PC-3 (cell line): ENCODE data around the gene NTPCR. TPM values are rescaled to one million over a fixed set of nuclear protein-coding genes. Genes with fewer than 3 reads are reported as not detected.

ENCODE experiments used
- ATAC-seq: fragments of 200-7000 bp; cut with Tn5 transposase; 2 replicates; pipeline ENCODE4 v1.9.1; 2020; ENCODE audit warnings: mild to moderate bottlenecking, moderate library complexity
- BruUV-seq: library from RNA; stranded (reverse); fragments of 400-500 nt; replicated peaks from 2 replicates; lab custom pipeline; 2021; lab: Mats Ljungman, UMichigan
- CTCF ChIA-PET: fragments of 300-600 bp; sonication (Branson Sonifier 250); formaldehyde crosslinking; loops from one replicate; lab custom pipeline; 2022; ENCODE audit warnings: antibody characterized with exemption; lab: Charles Lee
- POLR2A ChIA-PET: fragments of 300-600 bp; sonication (Branson Sonifier 250); formaldehyde crosslinking; loops from one replicate; lab custom pipeline; 2022; ENCODE audit warnings: antibody characterized with exemption; ENCODE audit not compliant: unreplicated experiment; lab: Charles Lee
- DNase-seq: peaks from one replicate; pipeline ENCODE4 v3.0.0-alpha.2; 2015
- H2AFZ ChIP-seq: fragments of 300-600 bp; sonication (generic); 2 replicates; pipeline ENCODE4 v1.6.0; 2016; ENCODE audit warnings: antibody characterized with exemption, low read length
- H3F3A ChIP-seq: fragments of 300-600 bp; sonication (generic); one replicate; pipeline ENCODE4 v1.6.0; 2017; ENCODE audit warnings: antibody characterized with exemption, low read length, control low read depth, mild to moderate bottlenecking; ENCODE audit not compliant: unreplicated experiment
- H3K27ac ChIP-seq: fragments of 300-600 bp; sonication (generic); 2 replicates; pipeline ENCODE4 v1.5.1; 2016; ENCODE audit warnings: mild to moderate bottlenecking, low read length
- H3K27me3 ChIP-seq: fragments of 300-600 bp; sonication (generic); 2 replicates; pipeline ENCODE4 v1.6.1; 2016; ENCODE audit warnings: low read length, mixed read lengths
- H3K36me3 ChIP-seq: fragments of 300-600 bp; sonication (generic); 2 replicates; pipeline ENCODE4 v1.6.1; 2016; ENCODE audit warnings: low read depth, mixed run types, low read length, mixed read lengths
- H3K4me1 ChIP-seq: fragments of 300-600 bp; sonication (generic); 2 replicates; pipeline ENCODE4 v1.5.1; 2016; ENCODE audit warnings: low read length; ENCODE audit not compliant: insufficient read depth
- H3K4me2 ChIP-seq: fragments of 300-600 bp; sonication (generic); 2 replicates; pipeline ENCODE4 v1.6.0; 2016; ENCODE audit warnings: low read length
- H3K4me3 ChIP-seq: fragments of 300-600 bp; sonication (generic); 2 replicates; pipeline ENCODE4 v1.5.1; 2016; ENCODE audit warnings: mild to moderate bottlenecking, low read length, mixed read lengths
- H3K79me2 ChIP-seq: fragments of 300-600 bp; sonication (generic); 2 replicates; pipeline ENCODE4 v1.6.1; 2017; ENCODE audit warnings: low read length, mixed read lengths
- H3K9ac ChIP-seq: fragments of 300-600 bp; sonication (generic); 2 replicates; pipeline ENCODE4 v1.6.0; 2016; ENCODE audit warnings: mild to moderate bottlenecking, low read length
- H3K9me2 ChIP-seq: fragments of 300-600 bp; sonication (generic); replicated peaks from 2 replicates; pipeline ENCODE4 v1.6.1; 2016; ENCODE audit warnings: mixed run types, low read length, mixed read lengths
- H3K9me3 ChIP-seq: fragments of 300-600 bp; sonication (generic); 2 replicates; pipeline ENCODE4 v1.6.1; 2016; ENCODE audit warnings: low read length, mixed read lengths
- H4K20me1 ChIP-seq: fragments of 300-600 bp; sonication (generic); 2 replicates; pipeline ENCODE4 v1.6.1; 2016; ENCODE audit warnings: low read length, mixed read lengths
- EZH2 ChIP-seq: fragments of 300-600 bp; sonication (generic); IDR thresholded peaks from one replicate; pipeline ENCODE4 v1.6.1; 2017; ENCODE audit warnings: antibody characterized with exemption, mild to moderate bottlenecking, low read length; ENCODE audit not compliant: unreplicated experiment
- EZH2phosphoT487 ChIP-seq: fragments of 300-600 bp; sonication (generic); IDR thresholded peaks from 2 replicates; pipeline ENCODE4 v1.6.1; 2018; ENCODE audit warnings: mild to moderate bottlenecking, antibody characterized with exemption, low read length, borderline replicate concordance
- intact Hi-C: fragments of 100-400 bp; cut with micrococcal nuclease; formaldehyde crosslinking; loops from 2 replicates; pipeline ENCODE4 v1.9.0; 2023
- total RNA-seq: library from RNA; depleted of rRNA; stranded (reverse); fragments of >200 nt; gene quantifications from 2 replicates; pipeline ENCODE4 v1.2.3, GENCODE V29; 2014; rRNA removed
- TF ChIP-seq, protein P1 (sequence below): fragments of 300-600 bp; sonication (generic); conservative IDR thresholded peaks from 2 replicates; pipeline ENCODE4 v1.5.1; 2017; ENCODE audit warnings: antibody characterized with exemption, low read depth, mild to moderate bottlenecking, low read length

Gene NTPCR
- total RNA-seq, 1 experiment from 2014 or later = 43.1 TPM

DNA sequence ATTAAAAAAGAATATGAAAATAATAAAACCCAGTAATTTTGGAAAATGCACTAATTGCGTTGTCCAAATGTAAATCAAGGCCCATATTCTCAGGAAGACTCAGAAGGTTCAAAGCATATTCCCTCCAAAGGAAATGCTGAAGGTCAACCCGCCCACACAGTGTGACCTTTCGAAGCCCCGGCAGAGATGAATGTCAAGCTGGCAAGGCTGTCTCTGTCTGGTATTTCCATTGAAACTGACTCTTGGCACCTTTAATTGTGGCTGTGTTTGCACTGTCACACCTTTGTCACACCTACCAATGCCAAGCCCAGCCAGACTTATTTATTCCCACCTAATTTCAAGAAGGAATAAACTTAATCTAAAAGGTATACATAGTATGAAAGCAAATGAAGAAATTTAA lies 82.5 kb downstream of the NTPCR start:
- ATAC-seq = no peak
- POLR2A ChIA-PET = no interaction called here
- no peaks in the 10 kb centered on the region for H3F3A ChIP-seq

DNA sequence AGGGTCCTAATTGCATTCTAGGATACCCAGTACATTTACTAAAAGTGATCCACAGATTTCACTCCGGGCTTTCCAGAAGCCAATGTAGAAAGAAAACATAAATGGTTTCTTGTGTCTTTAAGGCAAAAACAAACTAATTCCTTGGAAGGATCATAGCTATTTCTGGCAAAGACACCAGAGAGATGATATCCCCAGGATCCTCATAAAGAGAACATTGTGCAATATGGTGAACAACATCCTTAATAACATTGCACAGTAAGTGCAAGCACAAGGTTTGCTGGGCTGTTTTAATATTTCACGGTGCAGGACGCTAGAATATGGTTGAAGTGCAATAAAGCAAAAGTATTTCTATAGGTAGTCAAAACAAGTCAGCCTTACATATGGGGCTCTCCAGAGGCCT lies 83.0 kb downstream of the NTPCR start:
- Histone ChIP-seq H2AFZ (no peak overlapping the region), H3K4me3 (no peak overlapping the region), H3K4me2 (no peak overlapping the region), H3K9me3 (no peaks in the 10 kb centered on the region), H3K79me2 (no peaks in the 10 kb centered on the region), H3F3A (no peaks in the 10 kb centered on the region), H3K9ac (no peak overlapping the region), H3K36me3 (no peaks in the 10 kb centered on the region), H3K4me1 (no peaks in the 10 kb centered on the region), H3K27ac (no peak overlapping the region), H3K27me3 (no peaks in the 10 kb centered on the region), H4K20me1 (no peaks in the 10 kb centered on the region), H3K9me2 (no peaks in the 10 kb centered on the region)
- ChIA-PET CTCF (no interaction called here), POLR2A (no interaction called here)
- DNase-seq (no peak), ATAC-seq (no peak)
- TF ChIP-seq EZH2 (no peak), EZH2phosphoT487 (no peak)
- TF ChIP-seq, protein P1, sequence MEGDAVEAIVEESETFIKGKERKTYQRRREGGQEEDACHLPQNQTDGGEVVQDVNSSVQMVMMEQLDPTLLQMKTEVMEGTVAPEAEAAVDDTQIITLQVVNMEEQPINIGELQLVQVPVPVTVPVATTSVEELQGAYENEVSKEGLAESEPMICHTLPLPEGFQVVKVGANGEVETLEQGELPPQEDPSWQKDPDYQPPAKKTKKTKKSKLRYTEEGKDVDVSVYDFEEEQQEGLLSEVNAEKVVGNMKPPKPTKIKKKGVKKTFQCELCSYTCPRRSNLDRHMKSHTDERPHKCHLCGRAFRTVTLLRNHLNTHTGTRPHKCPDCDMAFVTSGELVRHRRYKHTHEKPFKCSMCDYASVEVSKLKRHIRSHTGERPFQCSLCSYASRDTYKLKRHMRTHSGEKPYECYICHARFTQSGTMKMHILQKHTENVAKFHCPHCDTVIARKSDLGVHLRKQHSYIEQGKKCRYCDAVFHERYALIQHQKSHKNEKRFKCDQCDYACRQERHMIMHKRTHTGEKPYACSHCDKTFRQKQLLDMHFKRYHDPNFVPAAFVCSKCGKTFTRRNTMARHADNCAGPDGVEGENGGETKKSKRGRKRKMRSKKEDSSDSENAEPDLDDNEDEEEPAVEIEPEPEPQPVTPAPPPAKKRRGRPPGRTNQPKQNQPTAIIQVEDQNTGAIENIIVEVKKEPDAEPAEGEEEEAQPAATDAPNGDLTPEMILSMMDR = no peak
- BruUV-seq = no TSS peak
- intact Hi-C loops = no loop called here

More for the DNA sequence above, 82.5 kb downstream of the NTPCR start:
- BruUV-seq = no TSS peak
- H3K4me3 ChIP-seq = no peak overlapping the region
- intact Hi-C loops = no loop called here
- no peaks in the 10 kb centered on the region for H4K20me1 ChIP-seq
- DNase-seq = no peak
- no peak overlapping the region for H3K27ac ChIP-seq
- H3K27me3 ChIP-seq = no peaks in the 10 kb centered on the region
- H3K9me3 ChIP-seq = no peaks in the 10 kb centered on the region
- no peaks in the 10 kb centered on the region for H3K36me3 ChIP-seq
- H2AFZ ChIP-seq = no peak overlapping the region
- no peaks in the 10 kb centered on the region for H3K4me1 ChIP-seq
- no peak overlapping the region for H3K4me2 ChIP-seq
- no peak overlapping the region for H3K9ac ChIP-seq
- no peaks in the 10 kb centered on the region for H3K79me2 ChIP-seq
- CTCF ChIA-PET = no interaction called here
- TF ChIP-seq EZH2 (no peak), EZH2phosphoT487 (no peak)
- TF ChIP-seq, protein P1 = no peak
- no peaks in the 10 kb centered on the region for H3K9me2 ChIP-seq

Other genes with a start within 250 kb of the NTPCR start
- not detected in 2 replicates for gene MAP10, start 145.2 kb upstream of the NTPCR start, total RNA-seq